CD4-positive, alpha-beta T cell treated with Interleukin-17A for 1 hour (primary cell): ENCODE measurements around the gene RELN.
"Not testable (repeated sequence)": the region's sequence is repeated elsewhere in the genome, so short reads cannot be mapped to it uniquely, and the experiment has no call there.

ENCODE experiments used
- DNase-seq: peaks from one replicate; pipeline ENCODE4 v3.0.0-alpha.2; 2020

The RELN gene

GRCh38 chr7:103989200-103989784, at the start of gene RELN:
RELN (minus strand) TSS chr7:103989658; CDS start chr7:103989356, 302 bp downstream.
- no peak for DNase-seq

DNA sequence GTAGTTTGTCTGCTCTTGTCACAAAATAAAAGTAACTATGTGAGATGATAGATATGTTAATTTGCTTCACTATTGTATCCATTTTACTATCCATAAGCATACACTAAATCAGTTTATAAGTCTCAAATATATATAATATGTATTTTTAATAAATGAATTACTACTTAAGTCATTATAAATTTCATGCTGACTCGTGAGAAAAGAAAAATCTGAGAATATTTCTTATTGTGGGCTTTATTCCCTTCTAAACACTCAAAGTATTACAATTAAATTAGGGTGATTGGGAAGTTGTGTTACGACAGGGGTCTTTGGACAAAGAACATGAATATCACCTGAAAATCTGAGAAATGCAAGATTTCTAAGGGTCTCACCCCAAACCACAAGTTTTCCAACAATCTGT, 48.7 kb upstream of the RELN start:
- no peak for DNase-seq

DNA sequence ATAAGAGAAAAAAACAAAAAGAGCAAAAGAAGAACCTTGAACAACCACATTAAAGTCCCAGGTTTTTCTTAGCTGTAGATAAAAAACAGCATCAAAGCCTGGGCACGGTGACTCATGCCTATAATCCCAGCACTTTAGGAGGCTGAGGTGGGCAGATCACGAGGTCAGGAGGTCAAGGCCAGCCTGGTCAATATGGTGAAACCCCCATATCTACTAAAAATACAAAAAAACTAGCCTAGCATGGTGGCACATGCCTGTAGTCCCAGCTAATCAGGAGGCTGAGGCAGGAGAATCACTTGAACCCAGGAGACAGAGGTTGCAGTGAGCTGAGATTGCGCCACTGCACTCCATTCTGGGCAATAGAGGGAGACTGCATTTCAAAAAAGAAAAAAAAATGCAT, 47.4 kb upstream of the RELN start:
- DNase-seq: not testable (repeated sequence)

- DNase-seq: no peak
Measured at GRCh38 chr7:104035351-104035750, 45.9 kb upstream of the RELN start.

- no peak for DNase-seq
Measured at GRCh38 chr7:104034679-104035078, 45.2 kb upstream of the RELN start.

DNA sequence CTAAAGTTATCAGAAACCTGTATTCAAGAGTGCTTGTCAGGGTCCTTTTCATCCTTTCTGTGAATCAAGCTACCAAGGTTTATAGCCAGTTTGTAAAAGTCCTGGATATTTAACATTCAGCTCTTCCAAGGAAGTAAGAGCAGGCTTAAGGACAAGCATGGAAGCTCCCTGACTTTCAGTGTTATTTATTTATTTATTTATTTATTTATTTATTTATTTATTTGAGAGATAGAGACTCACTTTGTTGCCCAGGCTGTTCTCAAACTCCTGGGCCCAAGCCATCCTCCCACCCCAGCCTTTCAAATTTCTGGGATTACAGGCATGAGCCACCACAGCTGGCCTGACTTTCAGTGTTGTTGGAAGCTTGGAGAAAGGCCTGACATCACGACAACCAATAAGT, 44.4 kb upstream of the RELN start:
- DNase-seq: no peak

GRCh38 chr7:104032486-104032885, 43.0 kb upstream of the RELN start:
- no peak for DNase-seq

DNA sequence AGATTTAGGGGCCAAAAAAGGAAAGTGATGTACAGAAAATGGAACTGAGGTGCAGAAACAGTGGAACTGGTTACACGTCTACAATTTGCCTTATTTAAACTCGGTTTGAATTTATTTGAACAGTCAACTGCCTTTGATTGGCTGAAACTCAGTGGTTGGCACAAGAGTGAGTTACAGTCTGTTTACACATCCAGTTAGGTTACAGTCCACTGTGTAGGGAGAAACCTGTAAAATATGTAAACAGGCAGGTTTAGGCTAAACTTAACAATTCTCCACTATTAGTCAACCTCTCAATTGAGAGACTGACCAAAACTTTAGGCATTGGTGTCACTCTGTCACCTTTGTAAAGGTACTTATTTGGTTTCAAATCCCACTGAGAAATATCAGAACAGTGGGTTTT, 40.3 kb upstream of the RELN start:
- DNase-seq: no peak

DNA sequence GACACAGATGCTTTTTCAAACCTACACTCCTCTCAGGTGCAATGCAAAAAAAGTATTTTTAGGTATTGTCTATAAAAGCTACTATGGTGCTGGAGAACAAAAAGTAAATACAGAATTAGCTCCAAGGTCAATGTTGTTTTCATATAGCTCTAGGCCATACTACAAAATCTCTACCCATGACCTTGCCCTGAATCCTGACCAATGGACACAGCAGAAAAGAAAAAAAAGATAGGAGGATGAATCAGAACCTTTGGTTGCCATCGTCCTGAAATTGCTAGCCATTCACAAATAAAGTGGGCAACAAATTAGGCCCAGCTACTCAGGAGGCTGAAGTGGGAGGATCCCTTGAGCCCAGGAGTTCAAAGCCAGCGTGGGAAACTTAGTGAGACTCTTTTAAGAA, 35.2 kb upstream of the RELN start:
- DNase-seq: no peak

DNA sequence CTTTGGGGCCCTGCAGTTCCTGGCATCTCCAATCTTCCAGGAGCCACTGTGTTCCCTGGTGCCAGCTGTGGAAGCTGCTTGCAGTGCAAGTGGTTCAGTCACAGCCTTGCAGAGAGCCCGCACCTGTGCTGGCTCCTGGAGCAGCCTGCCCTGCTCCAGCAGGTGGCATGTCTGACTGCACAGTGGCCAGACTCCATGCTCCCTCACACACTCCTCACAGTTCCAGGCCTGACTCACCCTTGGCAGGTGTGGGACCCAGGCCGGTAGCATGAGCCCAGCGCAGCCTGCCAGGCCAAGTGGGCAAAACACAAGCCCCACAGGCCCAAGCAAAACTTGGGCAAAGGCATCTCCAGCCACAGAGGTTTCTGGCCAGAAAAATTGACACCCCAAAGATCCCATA, 33.6 kb upstream of the RELN start:
- no peak for DNase-seq

DNA sequence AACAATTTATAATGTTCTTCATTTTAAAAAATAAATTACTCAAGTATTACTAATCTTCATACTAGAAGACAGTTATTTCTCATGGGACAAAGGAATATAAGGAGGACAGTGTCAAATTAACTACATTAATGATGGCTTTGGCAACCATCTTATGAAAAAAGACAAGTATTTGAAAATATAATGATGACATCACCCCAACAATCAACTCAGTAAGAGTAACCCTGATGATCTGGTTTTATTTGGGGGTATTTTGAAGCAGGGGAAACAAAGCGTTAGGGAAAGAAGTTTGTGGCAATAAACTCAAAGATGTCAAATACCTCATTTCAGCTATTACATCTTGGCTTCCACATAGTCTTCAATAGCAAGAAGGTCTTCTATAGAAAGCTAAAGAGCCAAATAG, 29.0 kb upstream of the RELN start:
- DNase-seq: no peak

DNA sequence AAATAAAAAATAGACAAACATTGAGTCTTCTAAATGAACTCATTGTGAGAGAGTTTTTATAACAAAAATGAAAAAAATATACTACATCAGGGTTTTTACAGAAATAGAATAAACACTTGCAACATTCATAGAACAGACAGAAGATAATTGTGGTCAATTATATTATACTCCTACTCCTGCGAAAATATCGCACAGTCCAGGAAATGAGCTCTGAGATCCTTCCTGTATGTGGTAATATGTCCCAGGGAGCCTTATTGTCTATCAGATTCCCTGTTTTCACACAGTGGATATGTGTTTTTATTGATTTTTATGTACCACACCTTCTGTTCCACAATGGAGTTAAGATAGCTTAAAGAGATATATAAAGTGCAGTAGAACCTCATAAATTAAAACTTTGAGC, 27.5 kb upstream of the RELN start:
- no peak for DNase-seq

GRCh38 chr7:104012835-104013234, 23.4 kb upstream of the RELN start:
- no peak for DNase-seq

- no peak for DNase-seq
Measured at GRCh38 chr7:104011829-104012228, 22.4 kb upstream of the RELN start.

- no peak for DNase-seq
Measured at GRCh38 chr7:104010052-104010909, 20.8 kb upstream of the RELN start.

DNA sequence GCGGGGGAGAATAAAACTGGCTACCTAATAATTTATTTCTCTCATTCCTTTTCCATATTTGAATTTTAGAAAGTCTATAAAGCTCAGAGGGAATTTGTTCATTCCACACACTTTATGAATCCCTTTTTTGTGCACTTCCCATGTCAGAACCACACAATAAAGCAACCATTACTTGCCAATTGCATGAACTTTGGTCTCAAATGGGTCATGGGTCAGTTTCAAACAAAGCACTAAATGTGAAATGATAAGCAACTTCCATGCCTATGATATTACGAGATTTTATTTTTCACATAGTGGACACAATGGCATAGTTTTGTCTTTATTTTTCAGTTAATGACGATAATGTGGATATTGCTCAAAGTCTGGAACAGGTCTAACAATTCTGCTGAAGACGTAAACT, 18.6 kb upstream of the RELN start:
- DNase-seq: no peak

DNA sequence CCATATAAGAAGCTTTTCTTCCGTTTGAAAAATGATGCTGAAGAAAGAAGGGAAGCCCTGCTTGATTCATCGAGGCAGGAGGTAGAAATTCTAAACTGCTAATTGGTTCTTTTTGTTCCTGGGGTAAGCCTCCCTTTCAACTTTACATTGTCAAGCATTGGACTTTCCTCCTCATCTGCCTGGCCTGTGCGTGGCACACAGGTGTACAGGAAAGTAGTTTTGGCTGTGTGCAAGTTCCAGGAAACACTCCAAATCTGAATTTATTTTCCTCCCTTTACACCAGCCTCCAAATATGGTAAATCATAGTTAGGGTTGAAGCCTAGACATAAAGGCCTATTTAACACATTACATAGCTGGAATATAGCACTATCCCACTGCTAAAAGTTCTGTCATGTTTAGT, 18.2 kb upstream of the RELN start:
- DNase-seq: no peak

DNA sequence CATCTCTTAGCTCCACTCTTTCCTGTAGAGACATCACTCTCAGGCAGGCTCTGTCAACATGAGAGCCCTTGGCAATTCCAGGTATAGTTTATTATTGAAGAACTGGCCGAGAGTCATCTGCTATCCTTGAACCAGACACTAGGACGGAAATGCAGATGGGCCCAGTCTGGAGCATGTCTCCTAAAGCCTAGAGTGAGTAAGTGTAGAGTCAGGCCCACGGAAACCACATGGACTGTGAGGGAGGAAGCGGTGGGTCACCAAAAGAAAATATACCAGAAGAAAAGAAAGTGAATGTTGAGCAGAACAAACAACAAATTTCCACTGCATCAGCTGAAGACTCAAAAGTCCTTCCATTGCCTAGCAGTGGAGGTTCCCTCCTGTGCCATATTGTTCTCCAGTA, 15.7 kb upstream of the RELN start:
- DNase-seq: no peak

DNA sequence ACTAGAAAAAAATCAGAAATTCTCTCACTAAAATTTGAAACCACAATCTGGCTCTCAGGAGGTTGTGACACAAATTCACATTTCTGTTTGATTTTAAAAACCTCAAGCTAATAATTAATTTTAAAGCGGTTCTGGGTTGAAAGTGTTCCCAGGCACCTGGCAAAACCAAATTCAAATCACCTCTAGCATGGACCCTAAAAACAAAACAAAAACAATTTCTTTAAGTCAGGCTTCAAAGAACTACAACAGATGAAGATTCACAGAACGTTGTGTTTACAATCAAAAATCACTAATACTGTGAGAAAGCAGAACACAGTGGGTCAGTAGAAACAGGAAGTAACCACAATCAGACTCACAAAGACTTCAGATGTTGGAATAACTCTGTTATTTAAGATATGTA, 7.2 kb upstream of the RELN start:
- no peak for DNase-seq

DNA sequence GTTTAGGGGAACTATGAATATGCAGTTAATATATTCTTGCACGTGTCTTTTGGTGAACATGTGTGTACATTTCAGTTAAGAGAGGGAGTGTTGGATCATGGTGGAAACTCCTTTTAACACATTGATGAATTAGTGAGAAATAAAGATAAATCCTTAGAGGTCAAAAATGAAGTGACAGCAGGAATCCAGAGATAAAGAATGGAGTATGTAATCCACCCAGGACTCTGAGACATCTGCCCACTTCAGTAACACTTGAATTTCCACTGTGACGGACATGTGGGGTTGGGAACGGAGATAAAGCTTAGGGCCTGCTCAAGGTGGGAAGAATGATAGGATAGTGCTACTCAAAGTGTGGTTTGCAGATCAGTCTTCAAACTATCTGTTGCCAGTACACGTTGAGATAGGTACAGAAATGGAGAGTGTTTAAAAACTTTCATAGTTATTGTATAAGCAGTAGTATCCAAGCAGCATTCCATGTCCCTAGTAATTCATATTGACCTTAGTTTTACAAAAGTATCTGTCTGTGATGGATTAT, 6.6 kb upstream of the RELN start:
- DNase-seq: no peak

- DNase-seq: no peak
Measured at GRCh38 chr7:103995554-103995953, 6.1 kb upstream of the RELN start.

DNA sequence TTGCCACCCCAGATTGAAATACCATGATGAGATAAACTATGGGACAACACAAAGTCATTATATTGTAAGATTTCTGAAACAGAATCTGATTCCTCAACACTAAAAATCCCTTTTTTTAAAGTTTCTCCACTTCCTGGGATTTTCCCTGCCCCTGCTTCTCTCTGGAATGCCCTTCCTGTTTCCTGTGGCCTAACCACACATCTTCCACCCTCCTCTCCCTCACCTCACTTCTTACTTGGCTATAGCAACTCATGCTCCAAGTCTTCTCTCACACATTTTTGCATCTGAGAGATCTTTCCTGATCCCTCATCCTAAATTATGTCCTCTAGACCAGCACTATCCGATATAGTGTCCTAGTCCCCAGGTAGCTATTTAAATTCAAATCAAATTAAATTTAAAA, 4.1 kb upstream of the RELN start:
- no peak for DNase-seq

DNA sequence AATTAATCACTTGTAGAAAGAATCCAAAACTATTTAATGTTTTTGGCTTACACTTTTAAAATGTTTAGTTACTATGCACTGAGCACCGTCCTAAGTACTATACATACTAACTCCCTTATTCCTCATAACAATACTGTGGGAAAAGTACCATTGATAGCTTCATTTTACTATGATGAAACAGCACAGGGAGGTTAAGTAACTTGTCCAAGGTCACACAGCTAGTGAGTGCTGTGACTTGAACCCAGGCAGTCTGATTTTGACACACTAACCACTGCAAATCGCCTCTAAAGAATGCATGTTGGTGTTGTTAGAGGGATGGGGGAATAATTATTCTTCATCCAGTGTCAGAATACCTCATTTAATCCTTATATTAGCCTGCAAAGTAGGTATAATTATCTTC, 1.9 kb upstream of the RELN start:
- DNase-seq: no peak

- no peak for DNase-seq
Measured at GRCh38 chr7:103990991-103991390, 1.5 kb upstream of the RELN start.
